ENCODE data around the gene ACTN4.

Gene ACTN4

GRCh38 chr19:38728752-38729541, 81.5 kb downstream of the ACTN4 start:
- DNase-seq (ENCODE audit: low spot score) (peak; percentile 59), ATAC-seq (ENCODE audit: low read depth) (no peak)
- H3K4me1 ChIP-seq (ENCODE audit: insufficient read depth, poor library complexity, severe bottlenecking), result peaks cover 6% of the 10 kb centered on the region
- peaks cover 66% of the 10 kb centered on the region for H3K36me3 ChIP-seq (ENCODE audit: low read depth)
- no peaks in the 10 kb centered on the region for H3K27me3 ChIP-seq (ENCODE audit: insufficient read depth, poor library complexity, severe bottlenecking)
- H3K27ac ChIP-seq (ENCODE audit: poor library complexity, severe bottlenecking), result no peak overlapping the region
- H3K4me3 ChIP-seq (ENCODE audit: severe bottlenecking), result no peak overlapping the region
- no peak for TF ChIP-seq CTCF (IDR thresholded peaks at IDR 0.05; ENCODE audit: poor library complexity, severe bottlenecking)
- H3K9me3 ChIP-seq (ENCODE audit: severe bottlenecking), result no peaks in the 10 kb centered on the region

- ATAC-seq (ENCODE audit: low read depth), result peak; percentile 39
- Histone ChIP-seq H3K4me3 (ENCODE audit: severe bottlenecking) (no peak overlapping the region), H3K36me3 (ENCODE audit: low read depth) (peaks cover 57% of the 10 kb centered on the region), H3K4me1 (ENCODE audit: insufficient read depth, poor library complexity, severe bottlenecking) (peaks cover 9% of the 10 kb centered on the region), H3K27ac (ENCODE audit: poor library complexity, severe bottlenecking) (no peak overlapping the region), H3K9me3 (ENCODE audit: severe bottlenecking) (no peaks in the 10 kb centered on the region), H3K27me3 (ENCODE audit: insufficient read depth, poor library complexity, severe bottlenecking) (no peaks in the 10 kb centered on the region)
- TF ChIP-seq CTCF (IDR thresholded peaks at IDR 0.05; ENCODE audit: poor library complexity, severe bottlenecking), result peak; percentile 76
- DNase-seq (ENCODE audit: low spot score), result peak; percentile 65
Measured at GRCh38 chr19:38729653-38730469, 82.4 kb downstream of the ACTN4 start.

GRCh38 chr19:38730470-38730730, 83.0 kb downstream of the ACTN4 start:
- Histone ChIP-seq H3K27me3 (ENCODE audit: insufficient read depth, poor library complexity, severe bottlenecking) (no peaks in the 10 kb centered on the region), H3K4me1 (ENCODE audit: insufficient read depth, poor library complexity, severe bottlenecking) (peaks cover 9% of the 10 kb centered on the region), H3K36me3 (ENCODE audit: low read depth) (peaks cover 52% of the 10 kb centered on the region), H3K9me3 (ENCODE audit: severe bottlenecking) (no peaks in the 10 kb centered on the region), H3K4me3 (ENCODE audit: severe bottlenecking) (no peak overlapping the region), H3K27ac (ENCODE audit: poor library complexity, severe bottlenecking) (no peak overlapping the region)
- no peak for TF ChIP-seq CTCF (IDR thresholded peaks at IDR 0.05; ENCODE audit: poor library complexity, severe bottlenecking)
- DNase-seq (ENCODE audit: low spot score), result no peak
- ATAC-seq (ENCODE audit: low read depth), result no peak

- H3K27me3 ChIP-seq (ENCODE audit: insufficient read depth, poor library complexity, severe bottlenecking), result no peaks in the 10 kb centered on the region
- H3K4me1 ChIP-seq (ENCODE audit: insufficient read depth, poor library complexity, severe bottlenecking), result peaks cover 9% of the 10 kb centered on the region
- H3K27ac ChIP-seq (ENCODE audit: poor library complexity, severe bottlenecking), result peak overlapping the region; percentile 44
- ATAC-seq (ENCODE audit: low read depth), result no peak
- no peak for TF ChIP-seq CTCF (IDR thresholded peaks at IDR 0.05; ENCODE audit: poor library complexity, severe bottlenecking)
- H3K36me3 ChIP-seq (ENCODE audit: low read depth), result peaks cover 46% of the 10 kb centered on the region
- DNase-seq (ENCODE audit: low spot score), result peak; percentile 49
- H3K9me3 ChIP-seq (ENCODE audit: severe bottlenecking), result no peaks in the 10 kb centered on the region
- H3K4me3 ChIP-seq (ENCODE audit: severe bottlenecking), result no peak overlapping the region
Measured at GRCh38 chr19:38730731-38731589, 83.5 kb downstream of the ACTN4 start.
